IPS DF 4.7 (cell line): ENCODE results near the gene RNF114.
"Not testable (repeated sequence)": the region's sequence is repeated elsewhere in the genome, so short reads cannot be mapped to it uniquely, and the experiment has no call there.

ENCODE experiments used
- DNase-seq: peaks from one replicate; pipeline ENCODE4 v3.0.0-alpha.2; 2013; ENCODE audit warnings: low spot score; ENCODE audit errors: extremely low read depth

The RNF114 gene

DNA sequence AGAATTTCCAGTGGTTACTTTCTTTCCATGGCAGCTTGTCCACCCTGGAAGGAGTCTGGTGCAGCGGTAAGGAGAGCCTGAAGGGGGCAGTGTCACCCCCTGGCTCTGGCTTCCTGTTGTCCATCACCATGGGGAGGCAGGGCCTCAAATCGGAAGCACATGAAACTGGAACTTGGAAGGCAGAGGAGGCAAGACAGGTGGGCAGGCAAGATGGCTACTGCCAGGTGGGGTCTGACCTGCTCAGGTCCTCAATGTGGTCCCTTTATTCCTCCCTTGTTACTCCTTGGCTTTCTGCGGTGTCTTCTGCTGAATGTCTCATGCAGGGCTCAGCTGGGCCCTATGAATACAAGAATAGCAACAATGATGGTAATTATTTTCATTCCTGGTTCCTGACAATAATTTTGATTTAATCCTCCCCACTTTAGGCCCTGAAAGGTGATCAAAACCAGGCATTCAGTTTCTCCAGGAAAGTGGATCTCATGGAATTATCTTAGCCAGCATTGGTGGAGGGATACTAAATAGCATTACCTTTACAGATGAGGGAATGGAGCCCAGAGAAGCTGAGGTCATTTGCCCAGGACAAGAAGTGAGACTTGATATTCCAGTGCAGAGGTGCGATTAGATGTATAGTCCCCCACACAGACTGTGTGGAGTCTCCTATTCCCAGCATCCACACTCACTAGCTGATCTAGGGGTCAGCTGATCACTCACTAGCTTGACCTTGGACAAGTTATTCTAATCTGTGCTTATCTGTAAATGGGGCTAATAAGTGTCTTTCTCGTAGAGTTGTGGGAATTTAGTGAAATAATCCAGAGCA lies 29.0 kb downstream of the RNF114 start:
- DNase-seq, result no peak

DNA sequence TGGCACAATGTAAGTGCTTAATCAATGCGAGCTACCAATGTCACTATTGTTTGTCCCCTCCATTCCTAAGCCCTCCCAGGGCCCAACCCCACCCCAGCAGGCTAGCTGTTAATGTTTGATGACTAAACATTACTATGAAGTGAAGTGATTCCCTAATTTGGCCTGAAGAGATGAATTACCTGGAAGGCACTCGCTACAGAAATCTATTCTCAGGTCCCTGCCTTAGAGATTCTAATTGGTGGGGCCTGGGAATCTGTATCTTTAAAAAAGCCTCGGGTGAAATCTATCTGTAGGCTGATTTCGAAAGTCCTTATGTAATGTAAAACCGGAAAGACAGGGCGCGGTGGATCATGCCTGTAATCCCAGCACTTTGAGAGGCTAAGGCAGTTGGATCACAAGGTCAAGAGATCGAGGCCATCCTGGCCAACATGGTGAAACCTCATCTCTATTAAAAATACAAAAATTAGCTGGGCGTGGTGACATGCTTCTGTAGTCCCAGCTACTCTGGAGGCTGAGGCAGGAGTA lies 29.6 kb downstream of the RNF114 start:
- no peak for DNase-seq

DNA sequence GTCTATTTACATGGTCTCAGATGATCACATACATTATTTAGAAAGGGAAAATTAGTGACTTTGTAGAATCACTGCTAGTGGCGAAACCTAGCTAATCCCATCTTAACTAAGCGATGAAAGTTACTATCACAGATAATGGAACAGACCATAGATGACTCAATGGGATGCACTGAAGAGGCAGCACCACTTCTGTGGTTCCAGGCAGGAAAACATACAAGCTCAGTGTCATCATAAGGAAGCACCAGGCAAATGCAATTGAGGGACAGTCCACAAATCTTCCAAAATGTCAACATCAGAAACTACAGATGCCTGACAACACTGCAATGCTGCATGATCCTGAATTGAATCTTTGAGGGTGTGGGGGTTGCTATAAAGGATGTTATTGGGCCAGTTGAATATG lies 30.7 kb downstream of the RNF114 start:
- DNase-seq, result no peak

DNA sequence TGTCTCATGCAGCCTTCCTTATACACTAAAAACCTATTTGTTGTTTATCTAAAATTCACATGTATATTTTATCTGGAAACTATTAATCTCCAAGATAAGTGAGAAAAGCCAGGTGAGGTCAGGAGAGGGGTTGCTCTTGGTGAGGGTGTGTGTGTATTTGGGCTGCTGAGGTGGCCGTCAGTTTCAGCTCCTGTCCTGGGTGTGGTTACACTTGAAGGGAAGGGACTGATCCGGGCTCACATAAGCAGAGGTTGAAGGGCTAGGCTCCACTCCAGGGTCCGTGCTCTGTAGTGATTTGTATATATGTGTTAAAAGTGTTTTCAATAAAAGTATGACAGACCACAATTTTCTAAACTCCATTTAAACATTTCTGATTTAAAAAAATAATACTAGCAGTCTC lies 33.0 kb downstream of the RNF114 start:
- no peak for DNase-seq

DNA sequence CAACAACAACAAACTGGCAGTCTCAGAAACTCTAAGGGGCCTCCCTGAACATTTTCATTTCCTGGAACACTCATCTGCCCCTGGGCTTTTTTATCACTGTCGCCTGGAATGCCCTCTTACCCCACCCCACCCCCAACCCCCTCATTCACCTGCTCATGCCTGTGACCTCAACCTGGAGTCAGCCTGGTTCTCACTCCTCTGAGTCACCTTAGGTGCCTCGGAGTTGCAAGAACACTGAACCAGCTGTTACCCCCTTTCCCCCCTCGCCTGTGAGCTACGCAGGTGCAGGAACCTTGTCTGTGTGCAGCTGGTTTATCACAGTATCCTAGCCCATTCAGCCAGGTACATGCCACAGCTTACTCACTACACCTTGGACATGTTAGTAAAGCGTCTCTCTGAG lies 33.7 kb downstream of the RNF114 start:
- no peak for DNase-seq

DNA sequence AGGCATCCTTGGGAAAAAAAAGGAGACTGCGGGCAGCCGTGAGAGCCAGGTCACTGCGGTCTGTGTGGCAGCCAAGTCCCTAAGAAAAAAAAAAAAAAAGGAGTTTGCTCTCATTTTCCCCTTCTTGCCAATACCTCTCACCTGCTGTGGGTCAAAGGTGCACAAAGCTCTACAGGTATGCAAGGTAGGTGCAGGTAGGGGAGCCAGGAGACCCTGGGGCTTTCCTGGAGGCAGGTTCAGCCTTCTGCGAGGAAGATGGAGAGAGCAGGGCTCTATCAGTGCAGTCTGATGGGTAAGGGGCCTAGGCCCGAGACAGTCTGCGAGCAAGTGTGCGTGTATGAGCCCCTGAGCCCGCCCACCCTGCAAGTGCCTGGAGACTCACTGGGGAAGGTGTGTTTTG lies 34.3 kb downstream of the RNF114 start:
- DNase-seq, result no peak

DNA sequence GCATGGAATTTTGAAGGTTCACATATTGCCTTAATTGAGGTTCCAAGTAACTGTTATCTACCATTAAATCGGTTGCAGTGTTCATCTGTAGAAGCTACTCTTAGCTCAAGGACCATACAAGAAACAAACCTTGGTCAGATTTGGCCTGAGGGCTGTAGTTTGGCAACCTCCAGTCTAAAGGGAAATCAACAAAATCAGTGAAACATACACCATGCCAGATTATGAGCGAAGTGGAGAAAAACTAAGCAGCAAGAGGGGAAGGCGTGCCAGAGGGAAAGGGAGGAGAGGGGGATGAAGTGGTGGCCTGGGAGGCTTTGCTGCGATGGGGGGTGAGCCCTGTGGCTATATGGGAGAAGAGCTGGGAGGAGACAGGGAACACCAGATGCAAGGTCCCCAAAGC lies 37.8 kb downstream of the RNF114 start:
- DNase-seq, result no peak

DNA sequence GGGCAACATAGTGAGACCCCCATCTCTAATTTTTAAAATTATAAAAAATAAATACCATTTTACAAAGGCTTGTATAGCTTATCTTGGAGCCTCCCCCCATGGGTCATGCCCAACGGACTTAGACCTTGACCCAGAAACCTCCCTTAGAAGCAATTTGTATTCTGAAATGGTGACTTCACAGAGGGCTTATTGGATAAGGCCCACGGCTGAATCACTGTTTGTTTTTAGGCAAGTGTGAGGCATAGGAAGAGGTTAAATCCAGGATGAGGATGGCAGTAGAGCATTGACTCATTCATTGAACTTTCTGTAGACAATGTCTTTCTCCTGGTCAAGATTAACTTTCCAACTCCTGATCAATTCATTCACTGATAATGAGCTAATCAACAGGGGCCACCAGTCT lies 40.3 kb downstream of the RNF114 start:
- DNase-seq, result no peak

DNA sequence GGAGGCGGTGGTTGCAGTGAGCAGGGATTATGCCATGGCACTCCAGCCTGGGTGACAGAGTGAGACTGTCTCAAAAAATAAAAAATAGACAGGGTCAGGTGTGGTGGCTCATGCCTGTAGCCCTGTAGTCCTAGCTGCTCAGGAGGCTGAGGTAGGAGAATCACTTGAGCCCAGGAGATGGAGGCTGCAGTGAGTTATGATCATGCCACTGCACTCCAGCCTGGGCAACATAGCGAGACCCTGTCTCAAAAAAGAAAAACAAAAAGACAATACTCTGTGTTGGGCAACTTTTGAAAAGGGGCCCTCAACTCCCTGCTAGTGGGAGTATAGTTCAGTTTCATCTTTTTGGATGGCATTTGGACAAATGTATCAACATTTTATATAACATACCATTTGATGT lies 41.5 kb downstream of the RNF114 start:
- DNase-seq, result not testable (repeated sequence)

DNA sequence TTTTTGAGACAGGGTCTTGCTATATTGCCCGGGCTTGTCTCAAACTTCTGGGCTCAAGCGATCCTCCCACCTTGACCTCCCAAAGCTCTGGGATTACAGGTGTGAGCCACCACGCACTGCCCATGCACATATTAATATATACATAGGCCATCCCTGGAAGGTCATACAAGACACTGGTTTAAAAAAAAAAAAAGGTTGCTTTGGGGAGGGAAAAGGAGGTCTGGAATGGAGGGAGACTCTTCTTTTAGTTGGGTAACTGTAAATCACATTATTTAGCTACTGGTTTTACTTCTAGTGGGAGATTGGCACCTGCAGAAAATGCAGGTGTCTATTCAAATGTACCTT lies 42.5 kb downstream of the RNF114 start:
- DNase-seq, result no peak

DNA sequence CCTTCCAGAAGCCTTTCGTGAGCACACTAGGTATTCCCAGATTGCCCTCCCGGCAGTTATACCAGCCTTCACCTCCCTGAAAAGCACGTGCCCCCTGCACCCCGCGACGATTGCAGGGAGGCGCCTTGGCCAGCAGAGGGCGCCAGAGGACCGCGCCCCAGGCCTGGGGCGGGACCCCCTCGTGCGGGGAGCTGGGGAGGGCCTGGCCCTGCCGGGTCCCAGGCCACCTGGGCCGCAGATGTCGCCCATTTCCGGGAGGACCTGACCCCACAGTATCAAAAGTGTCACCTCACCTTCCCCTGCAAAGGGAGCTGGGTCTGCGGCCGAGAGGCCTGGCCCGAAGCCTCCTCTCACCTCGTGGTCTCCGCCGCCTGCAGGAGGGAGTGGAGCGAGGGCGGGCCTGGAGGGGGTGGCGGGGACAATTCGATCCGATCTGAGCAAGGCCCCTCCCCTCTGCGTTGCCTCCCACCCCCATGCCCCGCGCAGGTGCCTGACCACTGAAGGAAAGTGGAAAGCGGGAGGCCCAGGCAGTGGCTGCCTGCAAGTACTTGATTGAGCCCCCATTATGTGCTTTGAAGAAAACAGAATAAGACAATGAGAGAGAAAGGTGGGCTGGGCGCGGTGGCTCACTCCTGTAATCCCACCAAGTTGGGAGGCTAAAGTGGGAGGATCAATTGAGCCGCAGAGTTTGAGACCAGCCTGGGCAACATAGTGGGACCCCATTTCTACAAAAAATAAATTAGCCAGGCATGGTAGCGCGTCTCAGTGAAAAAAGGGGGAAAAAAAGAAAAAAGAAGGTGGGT lies 43.0 kb downstream of the RNF114 start:
- DNase-seq, result no peak

DNA sequence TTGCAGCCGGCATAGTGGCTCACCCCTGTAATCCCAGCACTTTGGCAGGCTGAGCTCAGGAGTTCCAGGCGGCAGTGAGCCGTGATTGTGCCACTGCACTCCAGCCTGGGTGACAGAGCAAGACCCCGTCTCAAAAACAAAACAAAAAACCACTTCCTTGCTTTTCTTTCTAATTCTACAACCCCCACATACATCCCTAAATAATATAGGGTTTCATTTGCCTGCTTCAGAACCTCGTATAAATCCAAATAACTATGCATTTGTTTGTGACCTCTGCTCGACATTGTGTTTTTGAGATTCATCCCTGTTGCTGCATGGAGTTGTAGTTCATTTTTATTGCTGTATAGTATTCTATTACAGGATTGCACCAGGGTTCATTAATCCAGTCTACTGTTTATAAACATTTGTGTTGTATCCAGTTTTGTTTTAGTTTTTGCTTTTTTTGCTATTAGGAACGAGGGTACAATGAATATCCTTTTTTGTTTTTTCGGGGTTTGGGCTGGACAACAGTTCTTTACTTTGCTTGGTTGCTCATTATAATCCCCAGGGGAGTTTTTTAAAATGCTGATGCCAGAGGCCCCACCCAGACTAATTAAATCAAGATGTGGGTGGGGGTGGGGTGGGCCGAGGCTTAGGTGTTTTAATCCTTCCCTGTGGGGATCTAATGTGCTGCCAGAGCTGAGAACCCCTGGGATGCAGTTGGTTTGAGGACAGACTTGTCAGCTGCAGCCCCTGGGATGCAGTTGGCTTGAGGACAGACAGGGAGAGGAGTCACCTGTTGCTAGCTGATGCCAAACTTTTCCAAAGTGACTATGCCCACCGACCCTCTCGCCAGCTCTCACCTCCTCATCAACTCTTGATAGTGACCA lies 44.2 kb downstream of the RNF114 start:
- no peak for DNase-seq

DNA sequence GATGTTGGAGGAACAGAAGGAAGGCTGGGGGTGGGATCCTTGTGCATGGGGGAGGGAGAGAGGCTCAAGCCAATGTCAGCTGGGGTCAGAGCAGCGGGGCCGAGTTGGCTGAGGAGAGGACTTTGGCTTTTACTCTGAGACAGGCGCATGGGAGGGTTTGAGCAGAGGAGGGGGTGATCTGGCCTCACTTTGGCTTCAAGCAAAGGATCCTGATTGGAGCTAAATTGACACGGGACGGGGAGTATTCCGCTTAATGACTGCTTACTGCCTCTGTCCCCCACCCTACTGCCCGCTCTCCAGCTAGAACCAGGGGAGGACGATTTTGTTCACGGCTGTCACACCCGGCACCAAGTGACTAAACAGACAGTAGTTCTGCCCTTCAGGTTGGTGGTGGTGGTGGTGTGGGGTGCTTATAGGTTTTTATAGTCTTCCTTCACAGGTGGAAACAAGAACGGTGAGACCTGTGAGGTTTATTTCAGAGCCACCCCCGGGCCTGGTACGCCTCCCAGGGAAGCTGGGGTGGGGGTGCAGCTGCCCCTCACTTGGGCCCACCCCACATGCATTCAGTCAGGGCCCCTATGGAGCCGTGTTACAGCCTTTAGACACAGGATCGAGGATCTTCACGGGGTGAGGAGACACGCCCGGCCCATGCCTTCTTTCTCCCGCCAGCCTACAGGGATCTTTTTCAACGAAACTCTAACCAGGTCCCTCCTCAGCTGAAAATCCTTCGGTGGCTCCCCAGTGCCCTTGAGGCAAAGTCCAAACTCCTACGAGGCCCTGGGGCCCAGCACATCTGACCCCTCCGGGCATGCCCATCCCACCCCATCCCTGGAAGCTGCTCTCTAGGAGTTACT lies 45.2 kb downstream of the RNF114 start:
- DNase-seq, result no peak

DNA sequence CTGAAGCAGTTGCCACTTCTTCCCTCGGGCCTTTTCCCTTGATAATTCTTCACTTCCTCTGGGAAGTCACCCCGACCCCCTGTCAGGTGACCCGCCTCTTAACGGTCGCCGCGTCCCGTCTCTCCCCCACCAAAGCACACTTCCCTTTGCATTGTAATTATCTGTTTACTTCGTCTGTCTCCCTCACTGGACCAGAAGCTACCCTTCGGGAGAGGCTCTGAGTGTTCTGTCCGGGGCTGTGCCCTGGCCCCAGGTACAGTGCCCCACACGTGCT lies 45.8 kb downstream of the RNF114 start:
- DNase-seq, result no peak

DNA sequence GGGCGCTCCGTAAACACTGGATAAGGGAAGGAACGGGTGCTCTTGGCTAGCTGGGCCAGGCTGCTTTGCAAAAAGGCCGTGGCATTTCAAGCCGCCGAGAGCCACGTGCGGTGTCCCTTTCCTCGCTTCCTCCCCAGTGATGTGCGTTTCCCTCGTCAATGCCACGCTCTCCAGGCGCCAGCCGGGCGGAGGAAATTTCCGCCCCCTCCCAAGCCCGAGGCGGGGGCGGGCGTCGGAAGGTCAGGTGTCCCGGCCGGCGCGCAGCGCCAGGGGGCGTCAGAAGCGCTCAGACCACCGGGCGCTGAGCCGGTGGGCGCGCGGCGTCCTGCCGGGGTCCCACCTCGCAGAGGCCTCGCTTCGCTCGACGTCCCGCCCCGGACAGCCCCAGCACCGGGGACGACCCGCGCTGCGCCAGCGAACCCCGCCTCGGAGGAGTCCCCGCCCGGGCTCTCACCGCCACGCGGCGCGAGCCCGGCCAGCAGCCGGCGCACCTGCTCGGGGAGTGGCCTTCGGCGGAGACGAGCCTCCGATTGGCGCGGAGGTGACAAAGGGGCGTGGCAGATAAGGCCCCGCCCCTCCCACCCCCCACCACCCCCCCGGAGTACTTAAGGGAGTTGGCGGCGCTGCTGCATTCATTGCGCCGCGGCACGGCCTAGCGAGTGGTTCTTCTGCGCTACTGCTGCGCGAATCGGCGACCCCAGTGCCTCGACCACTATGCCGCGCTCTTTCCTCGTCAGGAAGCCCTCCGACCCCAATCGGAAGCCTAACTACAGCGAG lies 46.3 kb downstream of the RNF114 start, which contains the start of gene SNAI1:
SNAI1 (plus strand) TSS at position 635 of the 777 bp plus-strand sequence; CDS start at position 715, 80 bp downstream.
- no peak for DNase-seq

DNA sequence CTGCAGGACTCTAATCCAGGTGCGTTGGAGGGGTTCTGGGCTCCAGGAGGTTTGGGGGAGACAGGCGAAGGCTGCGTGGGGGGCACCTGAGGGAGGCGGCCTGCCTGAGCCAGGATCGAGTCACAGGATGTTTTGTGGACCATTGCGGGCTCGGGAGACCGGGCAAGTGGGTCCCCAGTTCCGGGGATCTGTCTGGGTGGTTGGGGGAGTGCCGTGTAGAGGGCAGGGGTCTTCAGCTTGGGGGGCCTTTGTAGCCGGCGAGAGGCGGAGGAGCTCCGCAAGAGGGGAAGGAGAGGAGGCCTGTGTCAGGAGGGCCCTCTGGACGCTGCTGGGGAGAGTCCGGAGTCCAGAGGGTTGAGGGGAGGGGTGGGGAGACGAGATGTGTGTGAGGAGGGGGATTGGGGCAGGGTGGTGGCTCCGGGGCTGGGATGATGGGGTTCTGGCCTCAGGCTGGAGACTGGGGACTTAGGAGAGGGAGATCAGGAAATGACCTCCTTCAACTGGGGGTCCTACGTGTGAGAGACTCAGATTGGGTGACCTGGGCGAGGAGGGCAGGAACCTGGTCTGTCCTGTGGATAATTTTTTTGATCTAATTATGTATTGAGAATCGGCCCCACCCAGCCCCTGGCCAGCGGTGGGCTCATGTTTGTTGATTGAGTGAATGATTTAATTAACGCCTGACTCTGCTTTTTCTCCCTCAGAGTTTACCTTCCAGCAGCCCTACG lies 47.1 kb downstream of the RNF114 start:
- no peak for DNase-seq

DNA sequence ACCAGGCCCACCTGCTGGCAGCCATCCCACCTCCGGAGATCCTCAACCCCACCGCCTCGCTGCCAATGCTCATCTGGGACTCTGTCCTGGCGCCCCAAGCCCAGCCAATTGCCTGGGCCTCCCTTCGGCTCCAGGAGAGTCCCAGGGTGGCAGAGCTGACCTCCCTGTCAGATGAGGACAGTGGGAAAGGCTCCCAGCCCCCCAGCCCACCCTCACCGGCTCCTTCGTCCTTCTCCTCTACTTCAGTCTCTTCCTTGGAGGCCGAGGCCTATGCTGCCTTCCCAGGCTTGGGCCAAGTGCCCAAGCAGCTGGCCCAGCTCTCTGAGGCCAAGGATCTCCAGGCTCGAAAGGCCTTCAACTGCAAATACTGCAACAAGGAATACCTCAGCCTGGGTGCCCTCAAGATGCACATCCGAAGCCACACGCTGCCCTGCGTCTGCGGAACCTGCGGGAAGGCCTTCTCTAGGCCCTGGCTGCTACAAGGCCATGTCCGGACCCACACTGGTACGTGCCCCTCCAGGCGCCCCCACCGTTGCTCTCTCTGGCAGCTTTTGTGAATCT lies 47.7 kb downstream of the RNF114 start:
- no peak for DNase-seq

DNA sequence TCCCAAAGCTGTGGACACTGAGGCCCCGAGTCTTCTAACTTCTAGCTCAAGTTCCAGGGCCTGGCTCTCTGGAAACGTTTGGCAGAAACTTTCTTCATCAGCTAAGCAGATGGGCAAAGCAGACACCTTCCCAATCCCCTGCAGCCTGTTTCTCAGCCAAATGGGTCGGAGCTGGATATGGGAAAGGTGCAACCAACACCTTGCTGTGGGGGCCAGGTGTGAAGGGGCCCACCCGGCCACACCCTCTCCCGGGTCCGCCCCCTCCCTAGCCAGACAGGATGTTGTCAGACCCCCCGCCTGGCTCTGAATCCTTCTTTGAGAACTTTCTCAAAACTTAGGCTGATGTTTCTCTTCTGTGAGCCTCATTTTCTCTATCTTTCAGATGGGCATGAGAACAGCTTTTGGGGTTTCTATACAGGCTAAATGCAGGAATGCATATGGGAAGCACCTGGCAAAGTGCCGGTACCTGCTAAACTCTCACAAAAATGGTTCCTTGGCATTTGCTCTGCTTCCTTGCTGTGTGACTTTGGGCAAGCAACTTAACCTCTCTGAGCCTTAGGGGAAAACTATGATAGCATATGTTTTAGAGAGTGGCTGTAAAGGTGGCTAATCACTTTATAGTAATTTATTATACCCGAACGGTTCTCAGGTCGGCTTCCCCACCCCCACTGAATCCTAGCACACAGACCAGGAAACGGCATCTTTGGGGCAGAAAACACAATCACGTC lies 48.4 kb downstream of the RNF114 start:
- no peak for DNase-seq
